ENCODE results near the gene MATN1.

The MATN1 gene

GRCh38 chr1:30732277-30732996 is 9.1 kb upstream of the MATN1 start:
- no peak for TF ChIP-seq CTCF (IDR thresholded peaks at IDR 0.05; ENCODE audit: borderline replicate concordance, control extremely low read depth, extremely low read depth, insufficient read depth, missing control alignments)
- in situ Hi-C loops (cut with MboI; ENCODE audit: low sequenced_read_pairs, unreplicated experiment) = loop anchor here (5.0 kb wide), 1 partner anchor 35 kb away; no protein-coding TSS in a partner anchor
- peak; percentile 77 for DNase-seq (ENCODE audit: low spot score)

GRCh38 chr1:30731806-30732276 is 8.5 kb upstream of the MATN1 start:
- in situ Hi-C loops (cut with MboI; ENCODE audit: low sequenced_read_pairs, unreplicated experiment) = loop anchor here (5.0 kb wide), 1 partner anchor 35 kb away; no protein-coding TSS in a partner anchor
- no peak for TF ChIP-seq CTCF (IDR thresholded peaks at IDR 0.05; ENCODE audit: borderline replicate concordance, control extremely low read depth, extremely low read depth, insufficient read depth, missing control alignments)
- no peak for DNase-seq (ENCODE audit: low spot score)

GRCh38 chr1:30731109-30731805 is 7.9 kb upstream of the MATN1 start:
- TF ChIP-seq CTCF (IDR thresholded peaks at IDR 0.05; ENCODE audit: borderline replicate concordance, control extremely low read depth, extremely low read depth, insufficient read depth, missing control alignments) = no peak
- in situ Hi-C loops (cut with MboI; ENCODE audit: low sequenced_read_pairs, unreplicated experiment) = loop anchor here (5.0 kb wide), 1 partner anchor 36 kb away; no protein-coding TSS in a partner anchor

GRCh38 chr1:30730346-30731108 is 7.1 kb upstream of the MATN1 start:
- in situ Hi-C loops (cut with MboI; ENCODE audit: low sequenced_read_pairs, unreplicated experiment) = loop anchor here (5.0 kb wide), 1 partner anchor 37 kb away; no protein-coding TSS in a partner anchor
- no peak for TF ChIP-seq CTCF (IDR thresholded peaks at IDR 0.05; ENCODE audit: borderline replicate concordance, control extremely low read depth, extremely low read depth, insufficient read depth, missing control alignments)
- DNase-seq (ENCODE audit: low spot score) = no peak

More at GRCh38 chr1:30731109-30731805, 7.9 kb upstream of the MATN1 start:
- DNase-seq (ENCODE audit: low spot score) = no peak

- no peak for DNase-seq (ENCODE audit: low spot score)
- TF ChIP-seq CTCF (IDR thresholded peaks at IDR 0.05; ENCODE audit: borderline replicate concordance, control extremely low read depth, extremely low read depth, insufficient read depth, missing control alignments) = no peak
- in situ Hi-C loops (cut with MboI; ENCODE audit: low sequenced_read_pairs, unreplicated experiment) = loop anchor here (5.0 to 10.0 kb wide), 2 partner anchors 37 to 185 kb away; no protein-coding TSS in a partner anchor
Observed at GRCh38 chr1:30729901-30730300, 6.5 kb upstream of the MATN1 start.

Measured in GM13976 (cell line).